Renal cortical epithelial cell (primary cell): ENCODE measurements around the gene AOC1. TPM values are rescaled to one million over a fixed set of nuclear protein-coding genes. Genes with fewer than 3 reads are reported as not detected.

Source experiments
- DNase-seq: peaks from one replicate; pipeline ENCODE4 v3.0.0-alpha.2; 2011; ENCODE audit warnings: low read depth
- total RNA-seq: library from RNA; depleted of rRNA; stranded (reverse); fragments of >200 nt; gene quantifications from 2 replicates; pipeline ENCODE4 v1.2.3, GENCODE V29; 2014

Gene AOC1
- total RNA-seq, 1 donor from 2014 or later, result 6.1 TPM

GRCh38 chr7:150831851-150832250 lies 20.5 kb upstream of the AOC1 start:
- no peak for DNase-seq

DNA sequence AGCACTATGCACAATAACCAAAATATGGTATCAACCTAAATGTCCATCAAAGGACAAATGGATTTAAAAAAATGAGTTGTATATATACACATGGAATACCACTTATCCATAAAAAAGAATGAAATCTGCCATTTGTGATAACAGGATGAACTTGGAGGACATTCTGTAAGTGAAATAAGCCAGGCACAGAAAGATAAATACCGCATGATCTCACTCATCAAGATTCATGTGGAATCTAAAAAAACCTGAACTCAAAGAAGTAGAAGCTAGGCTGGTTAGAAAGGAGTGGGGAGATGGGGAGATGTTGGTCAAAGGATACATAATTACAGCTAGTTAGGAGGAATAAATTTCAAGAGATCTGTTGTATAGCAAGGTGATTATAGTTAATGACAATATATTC lies 17.3 kb upstream of the AOC1 start:
- DNase-seq, result no peak

- no peak for DNase-seq
Measured at GRCh38 chr7:150835702-150836280, 16.5 kb upstream of the AOC1 start.

GRCh38 chr7:150838965-150839650 lies 13.2 kb upstream of the AOC1 start:
- peak; percentile 64 for DNase-seq

- no peak for DNase-seq
Measured at GRCh38 chr7:150842018-150842417, 10.3 kb upstream of the AOC1 start.

DNA sequence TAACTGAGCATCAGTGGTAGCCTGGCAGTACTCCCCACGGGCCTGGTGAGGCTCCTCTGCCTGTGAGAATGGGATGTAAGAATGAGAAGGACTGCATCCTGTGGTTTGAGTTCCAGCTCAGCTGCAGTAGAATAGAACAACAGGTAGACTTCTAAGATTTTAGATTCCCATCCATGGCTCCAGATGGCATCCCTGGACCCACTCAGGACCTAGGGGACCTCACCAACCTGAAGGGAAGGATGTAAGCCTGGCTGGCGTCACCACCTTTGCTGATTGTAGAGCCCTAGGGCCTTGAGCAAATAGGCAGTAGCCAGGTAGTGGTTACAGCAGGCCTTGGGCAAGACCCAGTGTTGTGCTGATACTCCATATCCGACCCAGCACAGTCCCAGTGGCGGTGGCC lies 9.6 kb upstream of the AOC1 start:
- no peak for DNase-seq

DNA sequence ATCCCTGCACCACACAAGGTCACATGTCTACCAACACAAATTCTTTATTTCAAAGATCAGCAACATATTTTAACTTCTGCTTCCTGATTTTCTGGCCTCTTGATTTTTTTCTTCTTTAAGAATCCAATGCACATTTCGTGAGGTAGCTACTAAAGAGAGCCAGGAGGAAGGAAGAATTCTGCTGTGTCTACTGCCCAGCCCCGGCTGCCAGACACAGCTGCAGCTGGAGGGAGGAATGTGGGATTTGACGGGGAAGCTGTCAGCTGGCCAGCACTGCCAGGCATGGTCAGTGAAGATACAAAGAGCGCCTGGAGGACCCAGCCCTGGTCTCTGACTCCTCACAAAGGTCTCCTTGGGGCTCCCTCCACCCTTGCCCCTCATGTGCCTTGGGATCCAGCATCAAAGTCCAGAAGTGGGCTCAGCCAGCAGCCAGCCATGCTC lies 6.9 kb upstream of the AOC1 start:
- DNase-seq, result peak; percentile 16

GRCh38 chr7:150846291-150847115 lies 5.8 kb upstream of the AOC1 start:
- DNase-seq, result no peak

GRCh38 chr7:150847536-150847935 lies 4.8 kb upstream of the AOC1 start:
- no peak for DNase-seq

DNA sequence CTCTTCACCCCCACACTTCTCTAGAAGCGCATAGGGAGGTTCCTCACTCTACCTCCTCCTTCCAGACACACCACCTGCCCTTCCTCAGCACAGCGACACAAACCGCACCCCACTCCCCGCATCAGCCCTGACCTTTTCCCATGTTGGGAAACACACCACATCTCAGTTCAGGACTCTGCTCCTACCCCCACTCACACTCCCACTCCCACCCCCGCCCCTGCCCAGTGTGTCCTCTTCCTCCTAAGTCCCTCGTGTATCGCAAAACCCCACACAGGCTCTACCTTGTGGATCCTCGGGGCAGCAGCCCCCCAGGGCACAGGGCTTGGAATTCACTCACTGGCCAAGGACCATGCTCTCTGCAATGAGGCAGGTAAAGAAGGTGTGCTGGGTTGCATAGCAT lies 4.2 kb upstream of the AOC1 start:
- no peak for DNase-seq

DNA sequence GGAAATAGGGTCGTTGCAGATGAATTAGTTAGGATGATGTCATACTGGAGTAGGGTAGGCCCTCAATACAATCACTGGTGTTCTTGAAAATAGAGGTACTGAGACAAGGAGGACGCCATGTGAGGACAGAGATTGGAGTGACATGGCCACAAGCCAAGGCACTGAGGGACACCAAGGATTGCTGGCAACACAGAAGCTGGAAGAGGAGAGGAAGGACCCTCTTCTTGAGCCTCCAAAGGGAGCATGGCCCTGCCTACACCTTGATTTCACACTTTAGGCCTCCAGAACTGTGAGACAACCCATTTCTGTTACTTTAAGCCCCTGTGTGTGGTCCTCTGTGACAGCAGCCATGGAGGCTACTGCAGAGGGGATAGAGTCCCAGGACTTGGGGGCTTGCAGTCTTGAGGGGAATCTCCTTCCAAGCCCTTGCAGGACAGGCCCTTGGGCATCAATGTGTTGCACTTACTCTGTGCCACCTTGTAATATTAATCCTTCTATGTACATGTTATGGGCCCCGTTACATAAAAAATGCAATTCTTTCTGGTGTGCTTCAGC lies 3.7 kb upstream of the AOC1 start:
- DNase-seq, result no peak

- no peak for DNase-seq
Measured at GRCh38 chr7:150849204-150849775, 3.0 kb upstream of the AOC1 start.

GRCh38 chr7:150850273-150850672 lies 2.0 kb upstream of the AOC1 start:
- DNase-seq, result peak; percentile 28

- DNase-seq, result no peak
Measured at GRCh38 chr7:150851492-150852370, 586 bp upstream of the AOC1 start.

DNA sequence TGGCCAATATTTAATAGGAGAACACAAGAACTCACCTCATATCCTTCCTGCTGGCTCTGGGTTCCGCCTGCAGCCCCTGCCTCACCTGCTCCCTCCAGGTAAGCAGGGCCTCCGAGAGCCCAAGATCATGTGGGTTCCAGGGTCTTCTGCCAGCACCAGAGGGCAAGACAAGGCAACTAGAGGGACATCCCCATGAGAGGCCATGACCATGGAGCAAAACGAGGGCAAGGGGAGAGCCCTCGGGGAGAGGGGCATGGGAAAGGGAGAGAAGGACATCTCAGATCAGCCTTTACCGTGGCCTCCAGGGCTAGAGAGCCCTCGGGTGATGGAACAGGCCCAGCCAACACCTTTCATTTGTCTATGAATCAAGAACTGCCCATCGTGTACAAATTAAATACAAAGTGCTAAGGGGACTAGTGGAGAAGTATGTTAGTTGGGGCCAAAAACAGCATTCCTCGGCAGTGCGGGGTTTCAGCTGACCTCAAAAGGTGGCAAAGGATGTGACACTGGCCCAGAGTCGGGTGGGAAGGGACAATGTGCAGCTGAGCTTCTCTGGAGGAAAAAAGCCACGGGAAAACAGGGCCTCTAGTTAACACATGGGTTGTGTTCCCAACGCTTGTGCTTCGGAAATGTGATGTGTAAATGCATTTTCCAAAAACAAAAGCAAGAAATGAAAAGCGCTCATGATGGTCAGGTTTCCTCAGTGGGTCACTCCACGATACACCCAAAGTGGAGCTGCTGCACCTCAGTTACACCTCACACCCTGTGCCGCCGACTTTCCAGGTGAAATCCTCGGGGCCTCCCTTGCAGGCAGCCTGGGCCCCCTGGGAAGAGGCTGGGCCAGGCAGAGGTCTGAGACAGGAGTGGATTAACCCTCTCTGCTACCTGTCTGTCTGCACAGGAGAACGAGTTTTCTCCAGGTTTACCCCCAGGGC lies 2.0 kb downstream of the AOC1 start:
- no peak for DNase-seq

DNA sequence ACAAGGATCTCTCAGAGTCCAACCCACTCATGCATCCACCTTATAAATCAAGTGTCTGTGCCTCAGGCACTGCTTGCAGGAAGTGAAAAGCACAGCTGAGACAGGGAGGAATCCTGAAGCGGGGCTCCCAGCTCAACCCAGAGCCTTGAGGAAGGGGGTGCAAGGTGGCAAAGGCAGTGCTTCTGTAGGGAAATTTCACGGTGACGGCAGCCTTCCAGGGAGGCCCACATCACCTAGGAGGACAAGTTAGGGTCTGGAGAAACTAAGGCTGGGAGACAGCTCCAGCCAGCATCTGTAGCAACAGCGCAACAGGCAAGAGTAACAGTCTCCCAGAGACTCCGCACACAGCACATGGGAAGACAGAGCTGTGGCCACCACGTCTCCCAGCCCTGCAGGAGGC lies 2.7 kb downstream of the AOC1 start:
- DNase-seq, result peak; percentile 29

DNA sequence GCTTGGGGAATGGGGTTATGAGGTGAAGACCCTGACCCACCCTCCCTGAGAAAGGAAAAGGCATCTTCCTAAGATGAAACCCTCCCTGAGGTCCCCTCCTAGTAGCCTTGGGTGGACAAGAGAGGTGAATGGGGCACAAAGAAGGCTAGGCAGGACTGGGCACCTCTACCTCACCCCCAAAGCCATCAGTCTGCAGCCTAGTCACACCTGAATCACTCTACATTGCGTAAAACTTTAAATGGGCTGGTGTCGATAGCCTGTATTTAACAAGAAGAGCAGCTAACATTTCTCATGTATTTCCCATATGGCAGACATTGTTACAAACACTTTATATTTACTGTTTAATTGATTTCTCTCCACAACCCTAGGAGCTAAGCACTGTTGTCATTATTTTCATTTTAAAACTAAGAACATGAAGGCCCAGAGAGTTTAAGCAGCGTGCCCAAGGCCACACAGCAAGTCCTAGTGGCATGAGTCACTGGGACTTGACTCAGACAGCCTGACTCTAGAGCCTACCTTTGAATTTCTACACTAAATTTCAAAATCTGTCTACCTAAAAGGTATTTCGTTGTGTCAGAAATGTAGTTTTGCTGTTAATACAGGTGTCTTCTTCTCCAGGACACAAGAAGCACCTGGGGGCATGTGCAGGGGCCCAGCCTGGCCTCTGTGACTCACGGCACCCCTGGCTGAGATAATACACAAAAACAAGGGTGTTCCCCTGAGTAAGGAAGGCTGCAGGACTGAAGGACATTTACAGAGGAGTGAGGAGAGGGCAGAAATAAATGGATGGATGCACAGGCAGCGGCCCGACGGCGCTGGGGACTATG lies 3.4 kb downstream of the AOC1 start:
- no peak for DNase-seq

GRCh38 chr7:150856303-150857275 lies 4.3 kb downstream of the AOC1 start:
- no peak for DNase-seq
